ENCODE data around the gene KIFC1. TPM values are rescaled to one million over a fixed set of nuclear protein-coding genes. Genes with fewer than 3 reads are reported as not detected.
"Not testable (repeated sequence)": the region's sequence is repeated elsewhere in the genome, so short reads cannot be mapped to it uniquely, and the experiment has no call there.

Gene KIFC1
- total RNA-seq, 1 experiment from 2014 or later: 123 TPM

DNA sequence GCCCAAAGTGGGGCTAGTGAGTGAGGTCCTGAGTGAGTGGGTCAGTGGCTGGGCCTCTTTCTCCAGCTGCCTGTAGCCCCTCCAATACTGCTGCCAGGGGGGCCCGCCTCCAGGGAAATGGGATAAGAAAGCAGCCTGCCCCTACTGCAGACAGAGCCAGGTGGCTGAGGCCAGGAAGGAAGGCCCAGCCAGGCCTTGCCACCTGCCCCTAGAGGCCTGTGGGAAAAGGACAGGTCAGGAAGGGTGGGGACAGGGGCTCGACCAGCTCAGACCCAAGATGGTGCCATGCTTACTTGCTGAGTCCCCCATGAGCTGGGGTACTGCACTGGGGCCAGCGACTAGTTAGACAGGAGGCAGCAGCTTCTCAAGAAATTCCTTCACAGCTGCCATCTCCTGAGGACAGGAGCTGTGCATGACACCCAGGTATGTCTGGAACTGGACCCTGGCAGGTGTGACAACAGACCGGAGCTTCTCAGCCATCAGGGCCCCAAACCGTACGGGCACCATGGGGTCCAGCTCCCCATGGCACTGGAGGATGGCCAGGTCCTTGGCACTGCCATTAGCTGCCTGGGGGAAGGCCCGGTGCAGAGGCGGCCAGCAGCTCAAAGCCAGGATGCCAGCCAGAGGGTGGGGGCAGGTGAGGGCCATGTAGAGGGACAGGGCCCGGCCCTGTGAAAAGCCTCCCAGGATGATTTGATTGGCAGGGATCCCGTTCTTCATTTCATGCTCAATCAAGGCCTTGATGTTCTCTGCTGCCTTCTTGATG, 26.2 kb upstream of the KIFC1 start:
- DNase-seq (ENCODE audit: low spot score); POLR2A ChIA-PET (ENCODE audit: low non-redundant PET); CTCF ChIA-PET; intact Hi-C loops (cut with micrococcal nuclease; ENCODE audit: unreplicated experiment); BruUV-seq (replicated peaks); H3K36me3 ChIP-seq (ENCODE audit: insufficient read depth, low read length, poor library complexity, severe bottlenecking); H3K4me1 ChIP-seq (ENCODE audit: insufficient read depth, low read length, poor library complexity, severe bottlenecking); H3K9me3 ChIP-seq (ENCODE audit: low read depth, low read length, poor library complexity, severe bottlenecking); H3K27ac ChIP-seq (ENCODE audit: low read depth, low read length, poor library complexity, severe bottlenecking); H3K4me3 ChIP-seq (ENCODE audit: low read depth, low read length, poor library complexity, severe bottlenecking); H3K27me3 ChIP-seq (replicated peaks; ENCODE audit: insufficient read depth, low read depth, low read length, poor library complexity): not testable (repeated sequence)

DNA sequence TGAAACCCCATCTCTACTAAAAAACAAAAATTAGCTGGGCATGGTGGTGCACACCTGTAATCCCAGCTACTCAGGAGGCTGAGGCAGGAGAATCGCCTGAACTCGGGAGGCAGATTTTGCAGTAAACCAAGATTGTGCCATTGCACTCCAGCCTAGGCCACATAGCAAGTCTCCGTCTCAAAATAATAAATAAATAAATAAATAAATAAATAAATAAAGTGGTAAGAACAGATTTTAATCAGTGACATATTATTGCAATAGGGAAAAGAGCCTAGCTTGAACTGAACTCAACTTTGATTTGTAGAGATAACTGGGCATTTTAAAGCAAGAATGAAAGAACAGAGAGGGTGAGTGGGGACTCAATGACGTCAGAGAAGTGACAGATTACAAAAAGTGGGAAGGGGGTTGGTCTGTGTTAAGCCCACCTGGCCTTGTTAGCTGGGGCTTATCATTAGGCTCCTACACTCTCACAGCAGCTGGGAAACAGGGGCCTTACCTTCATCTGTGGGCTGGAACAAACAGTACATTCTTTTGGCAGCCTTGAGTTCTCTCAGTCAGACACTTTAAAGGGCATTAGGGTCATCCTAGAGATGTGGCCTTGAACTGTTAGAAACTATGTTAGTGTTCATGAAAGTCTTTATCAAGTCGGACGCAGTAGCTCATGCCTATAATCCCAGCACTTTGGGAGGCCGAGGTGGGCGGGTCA, 24.5 kb upstream of the KIFC1 start:
- no peak for DNase-seq (ENCODE audit: low spot score)
- no peak overlapping the region for H3K27ac ChIP-seq (ENCODE audit: low read depth, low read length, poor library complexity, severe bottlenecking)
- BruUV-seq (replicated peaks): no TSS peak
- H3K36me3 ChIP-seq (ENCODE audit: insufficient read depth, low read length, poor library complexity, severe bottlenecking): no peaks in the 10 kb centered on the region
- CTCF ChIA-PET: interaction anchor here (0.6 kb wide), 1 partner anchor 22 kb away, joined by 7 read pairs; no protein-coding TSS in a partner anchor
- intact Hi-C loops (cut with micrococcal nuclease; ENCODE audit: unreplicated experiment): no loop called here
- H3K4me1 ChIP-seq (ENCODE audit: insufficient read depth, low read length, poor library complexity, severe bottlenecking): peaks cover 5% of the 10 kb centered on the region
- H3K4me3 ChIP-seq (ENCODE audit: low read depth, low read length, poor library complexity, severe bottlenecking): no peak overlapping the region
- POLR2A ChIA-PET (ENCODE audit: low non-redundant PET): no interaction called here
- TF ChIP-seq, protein P1, sequence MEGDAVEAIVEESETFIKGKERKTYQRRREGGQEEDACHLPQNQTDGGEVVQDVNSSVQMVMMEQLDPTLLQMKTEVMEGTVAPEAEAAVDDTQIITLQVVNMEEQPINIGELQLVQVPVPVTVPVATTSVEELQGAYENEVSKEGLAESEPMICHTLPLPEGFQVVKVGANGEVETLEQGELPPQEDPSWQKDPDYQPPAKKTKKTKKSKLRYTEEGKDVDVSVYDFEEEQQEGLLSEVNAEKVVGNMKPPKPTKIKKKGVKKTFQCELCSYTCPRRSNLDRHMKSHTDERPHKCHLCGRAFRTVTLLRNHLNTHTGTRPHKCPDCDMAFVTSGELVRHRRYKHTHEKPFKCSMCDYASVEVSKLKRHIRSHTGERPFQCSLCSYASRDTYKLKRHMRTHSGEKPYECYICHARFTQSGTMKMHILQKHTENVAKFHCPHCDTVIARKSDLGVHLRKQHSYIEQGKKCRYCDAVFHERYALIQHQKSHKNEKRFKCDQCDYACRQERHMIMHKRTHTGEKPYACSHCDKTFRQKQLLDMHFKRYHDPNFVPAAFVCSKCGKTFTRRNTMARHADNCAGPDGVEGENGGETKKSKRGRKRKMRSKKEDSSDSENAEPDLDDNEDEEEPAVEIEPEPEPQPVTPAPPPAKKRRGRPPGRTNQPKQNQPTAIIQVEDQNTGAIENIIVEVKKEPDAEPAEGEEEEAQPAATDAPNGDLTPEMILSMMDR (conservative IDR thresholded peaks at IDR 0.05; ENCODE audit: low read depth, low read length): no peak
- TF ChIP-seq EZH2 (IDR thresholded peaks at IDR 0.05; ENCODE audit: borderline replicate concordance, low read depth, low read length, poor library complexity, severe bottlenecking): no peak
- H3K27me3 ChIP-seq (replicated peaks; ENCODE audit: insufficient read depth, low read depth, low read length, poor library complexity): no peaks in the 10 kb centered on the region
- H3K9me3 ChIP-seq (ENCODE audit: low read depth, low read length, poor library complexity, severe bottlenecking): no peaks in the 10 kb centered on the region

DNA sequence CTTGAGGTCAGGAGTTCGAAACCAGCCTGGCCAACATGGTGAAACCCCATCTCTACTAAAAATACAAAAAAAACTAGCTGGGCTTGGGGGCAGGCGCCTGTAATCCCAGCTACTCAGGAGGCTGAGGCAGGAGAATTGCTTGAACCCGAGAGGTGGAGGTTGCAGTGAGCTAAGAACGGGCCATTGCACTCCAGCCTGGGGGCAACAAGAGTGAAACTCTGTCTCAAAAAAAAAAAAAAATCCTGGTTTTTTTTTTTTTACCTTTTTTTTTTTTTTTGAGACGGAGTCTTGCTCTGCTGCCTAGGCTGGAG, 24.0 kb upstream of the KIFC1 start:
- POLR2A ChIA-PET (ENCODE audit: low non-redundant PET); H3K27me3 ChIP-seq (replicated peaks; ENCODE audit: insufficient read depth, low read depth, low read length, poor library complexity); H3K36me3 ChIP-seq (ENCODE audit: insufficient read depth, low read length, poor library complexity, severe bottlenecking); DNase-seq (ENCODE audit: low spot score); intact Hi-C loops (cut with micrococcal nuclease; ENCODE audit: unreplicated experiment); H3K27ac ChIP-seq (ENCODE audit: low read depth, low read length, poor library complexity, severe bottlenecking); H3K4me1 ChIP-seq (ENCODE audit: insufficient read depth, low read length, poor library complexity, severe bottlenecking); BruUV-seq (replicated peaks); H3K9me3 ChIP-seq (ENCODE audit: low read depth, low read length, poor library complexity, severe bottlenecking); H3K4me3 ChIP-seq (ENCODE audit: low read depth, low read length, poor library complexity, severe bottlenecking): not testable (repeated sequence)
- CTCF ChIA-PET: interaction anchor here (0.6 kb wide), 1 partner anchor 23 kb away, joined by 7 read pairs; no protein-coding TSS in a partner anchor

DNA sequence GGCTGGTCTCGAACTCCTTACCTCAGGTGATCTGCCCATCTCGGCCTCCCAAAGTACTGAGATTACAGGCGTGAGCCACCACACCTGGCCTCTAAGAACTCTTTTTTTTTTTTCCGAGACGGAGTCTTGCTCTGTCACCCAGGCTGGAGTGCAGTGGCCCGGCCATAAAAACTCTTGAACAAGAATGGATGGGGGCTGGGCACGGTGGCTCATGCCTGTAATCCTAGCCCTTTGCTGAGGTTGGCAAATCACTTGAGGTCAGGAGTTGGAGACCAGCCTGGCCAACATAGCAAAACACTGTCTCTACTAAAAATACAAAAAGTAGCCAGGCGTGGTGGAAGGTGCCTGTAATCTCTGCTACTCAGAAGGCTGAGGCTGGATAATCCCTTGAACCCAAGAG, 19.7 kb upstream of the KIFC1 start:
- POLR2A ChIA-PET (ENCODE audit: low non-redundant PET); BruUV-seq (replicated peaks): not testable (repeated sequence)

More for the DNA sequence above, 19.7 kb upstream of the KIFC1 start:
- H3K27ac ChIP-seq (ENCODE audit: low read depth, low read length, poor library complexity, severe bottlenecking); H3K36me3 ChIP-seq (ENCODE audit: insufficient read depth, low read length, poor library complexity, severe bottlenecking); H3K27me3 ChIP-seq (replicated peaks; ENCODE audit: insufficient read depth, low read depth, low read length, poor library complexity); H3K9me3 ChIP-seq (ENCODE audit: low read depth, low read length, poor library complexity, severe bottlenecking); DNase-seq (ENCODE audit: low spot score); H3K4me3 ChIP-seq (ENCODE audit: low read depth, low read length, poor library complexity, severe bottlenecking); intact Hi-C loops (cut with micrococcal nuclease; ENCODE audit: unreplicated experiment); CTCF ChIA-PET: not testable (repeated sequence)
- H3K4me1 ChIP-seq (ENCODE audit: insufficient read depth, low read length, poor library complexity, severe bottlenecking): peaks cover 15% of the 10 kb centered on the region
